ENCODE results near the gene RFFL.

DNA sequence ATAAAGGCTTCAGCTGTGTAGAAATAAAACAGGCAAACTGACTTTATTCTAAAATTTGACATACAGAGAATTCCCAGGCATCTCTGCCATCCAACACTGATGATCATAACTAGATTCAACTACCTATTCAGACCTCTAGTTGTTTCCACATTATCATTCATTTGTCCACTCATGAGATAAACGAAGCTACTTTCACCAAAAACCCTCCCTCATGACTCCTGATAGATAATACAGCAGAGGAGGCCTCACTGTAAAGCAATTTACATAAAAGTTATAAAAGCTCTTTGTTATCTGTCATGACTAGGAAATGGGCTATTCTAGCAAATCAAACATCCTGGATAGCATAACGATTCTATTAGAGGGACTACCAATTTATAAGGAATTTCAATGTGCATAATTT lies 19.6 kb upstream of the RFFL start:
- TF ChIP-seq CTCF (IDR thresholded peaks at IDR 0.05; ENCODE audit: low read depth, low read length): no peak
- TF ChIP-seq EZH2phosphoT487 (IDR thresholded peaks at IDR 0.05; ENCODE audit: low read depth): no peak

Measured in OCI-LY3 (cell line).